Transverse colon (tissue), 3 donors: ENCODE measurements around the gene TMEM235.
"Not testable (repeated sequence)": the region's sequence is repeated elsewhere in the genome, so short reads cannot be mapped to it uniquely, and the experiment has no call there.

Source experiments
- CTCF ChIP-seq, 5 experiments: fragments of 200-600 bp in 3 of 5; fragments of 450-650 bp in 2 of 5; sonication (generic) in 3 of 5; IDR thresholded peaks; 1 replicate in 2 of 5; 2 replicates in 3 of 5; pipeline ENCODE4 v1.5.1; 2016 to 2017; ENCODE audit warnings: antibody characterized with exemption in 5 of 5, inconsistent platforms in 3 of 5, mild to moderate bottlenecking in 2 of 5, moderate library complexity in 1 of 5
- POLR2A ChIP-seq: fragments of 450-650 bp; IDR thresholded peaks from one replicate; pipeline ENCODE4 v1.6.1; 2016; ENCODE audit warnings: antibody characterized with exemption, mild to moderate bottlenecking, moderate library complexity

- TF ChIP-seq CTCF (IDR thresholded peaks at IDR 0.05); POLR2A: not testable (repeated sequence)
Measured at GRCh38 chr17:78253636-78253945, 22.2 kb downstream of the TMEM235 start.
